CD4-positive, alpha-beta T cell treated with Interleukin-12 subunit alpha and Interleukin-12 subunit beta, for 1 hour (primary cell): ENCODE data around the gene ACTR3C.
A peak's percentile ranks its signal among the peaks of the same experiment; 100 is the strongest.

Source experiments
- DNase-seq: peaks from one replicate; pipeline ENCODE4 v3.0.0-alpha.2; 2020

ACTR3C gene

GRCh38 chr7:150322833-150323681, at the start of gene ACTR3C, which contains the start of gene LRRC61:
Gene ACTR3C, minus strand, starts transcription at chr7:150323545. Its CDS starts 28,249 bp downstream, at chr7:150295296.
Gene LRRC61, plus strand, starts transcription at chr7:150323355. Its CDS starts 13,507 bp downstream, at chr7:150336862.
- DNase-seq: peak; percentile 72

GRCh38 chr7:150372271-150373048, 49.1 kb upstream of the ACTR3C start:
- no peak for DNase-seq

DNA sequence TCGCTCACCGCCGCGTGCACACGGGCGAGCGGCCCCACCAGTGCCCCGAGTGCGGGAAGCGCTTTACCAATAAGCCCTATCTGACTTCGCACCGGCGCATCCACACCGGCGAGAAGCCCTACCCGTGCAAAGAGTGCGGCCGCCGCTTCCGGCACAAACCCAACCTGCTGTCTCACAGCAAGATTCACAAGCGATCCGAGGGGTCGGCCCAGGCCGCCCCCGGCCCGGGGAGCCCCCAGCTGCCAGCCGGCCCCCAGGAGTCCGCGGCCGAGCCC, 48.6 kb upstream of the ACTR3C start:
- no peak for DNase-seq

DNA sequence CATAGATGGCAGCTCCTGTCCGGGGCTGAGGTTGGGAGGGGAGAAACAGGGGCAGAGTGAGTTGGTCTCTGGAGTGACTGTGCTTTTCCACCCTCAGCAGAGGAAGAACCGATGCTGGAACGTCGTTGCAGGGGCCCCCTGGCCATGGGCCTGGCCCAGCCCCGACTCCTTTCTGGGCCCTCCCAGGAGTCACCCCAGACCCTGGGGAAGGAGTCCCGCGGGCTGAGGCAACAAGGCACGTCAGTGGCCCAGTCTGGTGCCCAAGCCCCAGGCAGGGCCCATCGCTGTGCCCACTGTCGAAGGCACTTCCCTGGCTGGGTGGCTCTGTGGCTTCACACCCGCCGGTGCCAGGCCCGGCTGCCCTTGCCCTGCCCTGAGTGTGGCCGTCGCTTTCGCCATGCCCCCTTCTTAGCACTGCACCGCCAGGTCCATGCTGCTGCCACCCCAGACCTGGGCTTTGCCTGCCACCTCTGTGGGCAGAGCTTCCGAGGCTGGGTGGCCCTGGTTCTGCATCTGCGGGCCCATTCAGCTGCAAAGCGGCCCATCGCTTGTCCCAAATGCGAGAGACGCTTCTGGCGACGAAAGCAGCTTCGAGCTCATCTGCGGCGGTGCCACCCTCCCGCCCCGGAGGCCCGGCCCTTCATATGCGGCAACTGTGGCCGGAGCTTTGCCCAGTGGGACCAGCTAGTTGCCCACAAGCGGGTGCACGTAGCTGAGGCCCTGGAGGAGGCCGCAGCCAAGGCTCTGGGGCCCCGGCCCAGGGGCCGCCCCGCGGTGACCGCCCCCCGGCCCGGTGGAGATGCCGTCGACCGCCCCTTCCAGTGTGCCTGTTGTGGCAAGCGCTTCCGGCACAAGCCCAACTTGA, 48.0 kb upstream of the ACTR3C start:
- DNase-seq: no peak

GRCh38 chr7:150370612-150371071, 47.3 kb upstream of the ACTR3C start:
- no peak for DNase-seq

GRCh38 chr7:150369748-150370501, 46.6 kb upstream of the ACTR3C start:
- DNase-seq: no peak

GRCh38 chr7:150368884-150369747, 45.8 kb upstream of the ACTR3C start:
- DNase-seq: peak; percentile 32

- DNase-seq: peak; percentile 81
Measured at GRCh38 chr7:150368096-150368883, 44.9 kb upstream of the ACTR3C start, which contains the start of gene REPIN1. Gene REPIN1, plus strand, starts transcription at chr7:150368822. Its CDS starts 890 bp downstream, at chr7:150369712.

GRCh38 chr7:150367677-150368095, 44.3 kb upstream of the ACTR3C start:
- no peak for DNase-seq

GRCh38 chr7:150365673-150366398, 42.5 kb upstream of the ACTR3C start:
- peak; percentile 11 for DNase-seq

GRCh38 chr7:150365194-150365593, 41.8 kb upstream of the ACTR3C start:
- no peak for DNase-seq

GRCh38 chr7:150363872-150364271, 40.5 kb upstream of the ACTR3C start:
- no peak for DNase-seq

DNA sequence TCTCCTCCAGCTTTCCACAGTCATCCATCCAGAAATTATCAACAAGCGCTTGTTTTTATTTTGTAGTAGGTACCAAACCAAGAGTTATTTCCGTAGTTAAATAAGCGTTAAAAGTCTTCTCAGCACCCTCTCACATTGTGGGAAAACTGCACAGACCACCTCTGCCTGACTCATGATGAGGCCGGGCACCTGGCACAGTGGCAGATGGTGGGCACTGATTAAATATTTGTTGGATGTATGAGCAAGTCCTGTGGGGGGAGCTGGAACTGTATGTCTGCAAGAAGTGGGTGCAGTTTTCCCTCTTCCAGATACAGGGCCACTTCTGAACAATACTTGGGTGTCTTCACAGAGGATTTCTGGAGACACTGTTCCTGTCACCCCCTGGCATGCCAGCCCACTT, 40.0 kb upstream of the ACTR3C start:
- no peak for DNase-seq

- DNase-seq: no peak
Measured at GRCh38 chr7:150361807-150362621, 38.7 kb upstream of the ACTR3C start.

DNA sequence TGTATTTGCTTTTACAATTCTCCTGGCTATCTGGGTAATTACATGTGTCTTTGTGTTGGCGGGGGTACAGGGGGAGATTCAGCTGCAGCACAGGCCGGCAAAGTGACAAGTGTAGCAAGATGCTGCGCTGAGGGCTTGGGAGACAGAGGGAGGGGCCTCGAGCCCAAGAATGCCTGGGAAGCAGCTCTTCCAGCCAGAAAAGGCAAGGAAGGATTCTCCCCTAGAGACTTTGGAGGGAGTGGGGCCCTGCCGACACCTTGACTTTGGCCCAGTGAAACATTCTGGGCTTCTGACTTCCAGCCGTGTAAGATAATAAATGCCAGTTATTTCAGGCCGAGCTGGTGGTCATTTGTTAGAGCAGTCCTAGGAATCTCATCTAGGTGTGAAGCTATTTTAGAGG, 38.1 kb upstream of the ACTR3C start:
- DNase-seq: no peak

GRCh38 chr7:150360363-150361058, 37.2 kb upstream of the ACTR3C start:
- no peak for DNase-seq

DNA sequence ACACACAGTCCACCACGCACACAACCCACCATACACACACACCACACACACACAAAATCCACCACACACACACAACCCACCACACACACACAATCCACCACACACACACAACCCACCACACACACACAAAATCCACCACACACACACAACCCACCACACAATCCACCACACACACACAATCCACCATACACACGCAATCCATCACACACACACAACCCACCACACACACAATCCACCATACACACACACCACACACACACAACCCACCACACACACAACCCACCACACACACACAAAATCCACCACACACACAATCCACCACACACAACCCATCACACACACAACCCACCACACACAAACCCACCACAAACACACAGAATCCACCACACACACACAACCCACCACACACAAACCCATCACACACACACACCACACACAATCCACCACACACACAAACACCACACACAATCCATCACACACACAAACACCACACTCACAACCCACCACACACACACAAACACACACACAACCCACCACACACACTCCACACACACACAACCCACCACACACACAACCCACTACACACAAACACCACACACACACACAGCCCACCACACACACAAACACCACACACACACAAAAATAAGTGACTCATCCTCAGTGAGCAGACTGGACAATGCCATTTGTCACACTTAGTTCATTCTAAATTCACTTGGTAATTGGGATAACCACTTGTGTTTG, 36.4 kb upstream of the ACTR3C start:
- DNase-seq: no peak
